Endothelial cell of umbilical vein (primary cell): ENCODE results near the gene CROCC2. TPM values are rescaled to one million over a fixed set of nuclear protein-coding genes. Genes with fewer than 3 reads are reported as not detected.

ENCODE experiments used
- BruUV-seq: library from RNA; stranded (reverse); fragments of 400-500 nt; replicated peaks from 2 replicates; lab custom pipeline; 2021; lab: Mats Ljungman, UMichigan
- CTCF ChIA-PET: fragments of 300-600, 350-600 bp; sonication (Branson Sonifier 250); formaldehyde crosslinking; loops from one replicate; lab custom pipeline; 2021; ENCODE audit warnings: antibody characterized with exemption, inconsistent platforms; lab: Charles Lee
- POLR2A ChIA-PET: fragments of 300-600, 350-600 bp; sonication (Branson Sonifier 250); formaldehyde crosslinking; loops from one replicate; lab custom pipeline; 2021; ENCODE audit warnings: antibody characterized with exemption, inconsistent platforms; lab: Charles Lee
- DNase-seq: peaks from one replicate; pipeline ENCODE4 v3.0.0-alpha.2; 2011; ENCODE audit warnings: low read depth, low spot score
- FAIRE-seq: peaks from 2 replicates; lab custom pipeline; 2011; peaks lifted over from hg19 to GRCh38; lab: Jason Lieb, UNC
- H2AFZ ChIP-seq: 2 replicates; pipeline ENCODE4 v1.6.0; 2012; ENCODE audit warnings: low read depth, low read length, control low read depth, inconsistent platforms
- H3K27ac ChIP-seq: 2 replicates; pipeline ENCODE4 v1.5.1; 2011; ENCODE audit warnings: low read depth, mild to moderate bottlenecking, control low read depth, low read length, moderate library complexity; ENCODE audit not compliant: insufficient read depth
- H3K27me3 ChIP-seq, 2 experiments: 2 replicates each; pipeline versions ENCODE4 v1.6.0 to v1.6.1; 2011; ENCODE audit warnings: low read length in 2 of 2, mixed read lengths in 1 of 2; ENCODE audit not compliant: control insufficient read depth in 2 of 2, insufficient read depth in 2 of 2
- H3K36me3 ChIP-seq, 2 experiments: 2 replicates in 1 of 2; 3 replicates in 1 of 2; pipeline ENCODE4 v1.5.1; 2011; ENCODE audit warnings: low read length in 2 of 2, mild to moderate bottlenecking in 1 of 2, moderate library complexity in 1 of 2; ENCODE audit not compliant: control insufficient read depth in 2 of 2, insufficient read depth in 2 of 2; ENCODE audit errors: extremely low read depth in 1 of 2
- H3K4me1 ChIP-seq: 3 replicates; pipeline ENCODE4 v1.5.1; 2011; ENCODE audit warnings: mild to moderate bottlenecking, low read length; ENCODE audit not compliant: control insufficient read depth, insufficient read depth; ENCODE audit errors: extremely low read depth
- H3K4me2 ChIP-seq: 2 replicates; pipeline ENCODE4 v1.6.1; 2011; ENCODE audit warnings: low read length, control low read depth, mixed read lengths; ENCODE audit not compliant: insufficient read depth
- H3K4me3 ChIP-seq, 3 experiments: fragments of 200-600 bp in 1 of 3; sonication (generic), shearing (Covaris generic) in 1 of 3; replicated peaks in 1 of 3; 2 replicates each; pipeline ENCODE4 v1.5.1; 2011 to 2016; ENCODE audit warnings: control low read depth in 3 of 3, low read length in 3 of 3, mild to moderate bottlenecking in 2 of 3, inconsistent platforms in 1 of 3, low read depth in 1 of 3, moderate library complexity in 1 of 3; ENCODE audit not compliant: insufficient read depth in 1 of 3
- H3K79me2 ChIP-seq: 2 replicates; pipeline ENCODE4 v1.6.0; 2012; ENCODE audit warnings: low read length, inconsistent platforms; ENCODE audit not compliant: control insufficient read depth, insufficient read depth
- H3K9ac ChIP-seq: replicated peaks from 2 replicates; pipeline ENCODE3; 2011; ENCODE audit warnings: low read length, control low read depth; ENCODE audit not compliant: insufficient read depth; ENCODE audit errors: extremely low read depth
- H3K9me1 ChIP-seq: replicated peaks from 3 replicates; pipeline ENCODE4 v1.6.0; 2011; ENCODE audit warnings: mild to moderate bottlenecking, low read length; ENCODE audit not compliant: control insufficient read depth, insufficient read depth; ENCODE audit errors: extremely low read depth
- H3K9me3 ChIP-seq: replicated peaks from 2 replicates; pipeline ENCODE4 v1.5.1; 2012; ENCODE audit warnings: low read length, inconsistent platforms; ENCODE audit not compliant: control insufficient read depth, insufficient read depth
- H4K20me1 ChIP-seq: replicated peaks from 2 replicates; pipeline ENCODE3; 2011; ENCODE audit warnings: mild to moderate bottlenecking, low read length; ENCODE audit not compliant: control insufficient read depth, insufficient read depth; ENCODE audit errors: extremely low read depth
- CTCF ChIP-seq, 2 donors: IDR thresholded peaks; 1 replicate in 1 of 2; 2 replicates in 1 of 2; pipeline ENCODE4 v1.5.1; 2011; ENCODE audit warnings: low read length in 2 of 2, mild to moderate bottlenecking in 2 of 2, moderate library complexity in 2 of 2, control low read depth in 1 of 2, inconsistent platforms in 1 of 2, low read depth in 1 of 2; ENCODE audit not compliant: insufficient read depth in 1 of 2; ENCODE audit errors: extremely low read depth in 1 of 2
- EZH2 ChIP-seq: IDR thresholded peaks from 2 replicates; pipeline ENCODE4 v1.6.1; 2012; ENCODE audit warnings: borderline replicate concordance, low read depth, mild to moderate bottlenecking, moderate library complexity, low read length, inconsistent platforms; ENCODE audit not compliant: severe bottlenecking
- FOS ChIP-seq: IDR thresholded peaks from 2 replicates; pipeline ENCODE4 v1.6.1; 2011; ENCODE audit warnings: mild to moderate bottlenecking, low read length, moderate library complexity, borderline replicate concordance; ENCODE audit not compliant: insufficient read depth
- GATA2 ChIP-seq: IDR thresholded peaks from 2 replicates; pipeline ENCODE4 v1.7.0; 2011; ENCODE audit warnings: low read depth, mild to moderate bottlenecking, moderate library complexity, mixed read lengths, low read length; ENCODE audit not compliant: insufficient read length, insufficient read depth
- JUN ChIP-seq: IDR thresholded peaks from 2 replicates; pipeline ENCODE4 v1.6.1; 2011; ENCODE audit warnings: borderline replicate concordance, low read depth; ENCODE audit not compliant: insufficient read length, insufficient read depth
- MAX ChIP-seq: IDR thresholded peaks from 2 replicates; pipeline ENCODE4 v1.6.1; 2011; ENCODE audit not compliant: insufficient read depth, insufficient read length
- MYC ChIP-seq: IDR thresholded peaks from one replicate; pipeline ENCODE4 v1.6.1; 2011; ENCODE audit warnings: mild to moderate bottlenecking, low read depth, low read length
- POLR2A ChIP-seq: IDR thresholded peaks from 2 replicates; pipeline ENCODE4 v1.6.1; 2012; ENCODE audit warnings: low read depth, mild to moderate bottlenecking, control low read depth, low read length
- POLR2AphosphoS5 ChIP-seq: IDR thresholded peaks from 2 replicates; pipeline ENCODE4 v1.6.1; 2012; ENCODE audit warnings: low read depth, mild to moderate bottlenecking, control low read depth, low read length, moderate library complexity; ENCODE audit not compliant: insufficient read depth
- dilution Hi-C: fragments of 300-500 bp; cut with MboI; formaldehyde crosslinking; loops from one replicate; pipeline ENCODE4 v1.15.0; 2019; ENCODE audit warnings: low sequenced_read_pairs; ENCODE audit not compliant: extremely low pct_ligation_motif_present
- intact Hi-C: fragments of 100-400 bp; cut with micrococcal nuclease; formaldehyde crosslinking; loops from one replicate; pipeline ENCODE4 v1.10.0; 2022
- polyA plus RNA-seq, 4 experiments: library from polyadenylated mRNA; depleted of rRNA in 3 of 4; stranded (reverse) in 3 of 4; unstranded in 1 of 4; fragments of >200 nt; gene quantifications; 2 replicates each; pipeline versions ENCODE4 v1.2.1 to v1.2.3, GENCODE V29; 2011 to 2012; ENCODE audit warnings: missing spikeins in 1 of 4
- total RNA-seq: library from RNA; stranded (reverse); gene quantifications from 2 replicates; pipeline ENCODE4 v1.2.3, GENCODE V29; 2021

The CROCC2 gene
- total and polyA plus RNA-seq, 2 donors (not counting 3 experiments of a cell fraction or from before 2014, with no cell fraction given): not detected

- no peak overlapping the region for H2AFZ ChIP-seq
- intact Hi-C loops (no loop called here), dilution Hi-C loops (no loop called here)
- ChIA-PET CTCF (interaction anchor here (1.5 to 3.6 kb wide), 2 partner anchors 10 to 63 kb away, joined by 4 to 18 read pairs; no protein-coding TSS in a partner anchor), POLR2A (no interaction called here)
- no peak overlapping the region for H3K9ac ChIP-seq
- peaks cover 8% of the 10 kb centered on the region for H3K4me1 ChIP-seq
- no peak for TF ChIP-seq EZH2
- TF ChIP-seq GATA2: no peak
- TF ChIP-seq FOS: no peak
- no peak for TF ChIP-seq POLR2A
- no peak for TF ChIP-seq JUN
- TF ChIP-seq CTCF (IDR thresholded peaks at IDR 0.05; ENCODE audit: extremely low read depth in 1 of 2, insufficient read depth in 1 of 2, low read depth in 1 of 2, low read length in 2 of 2): no peak
- no peak for TF ChIP-seq MYC
- TF ChIP-seq POLR2AphosphoS5: no peak
- TF ChIP-seq MAX: no peak
- no TSS peak for BruUV-seq
- no peak overlapping the region for H3K4me3 ChIP-seq
- H3K27ac ChIP-seq: no peak overlapping the region
- no peak for FAIRE-seq
- H3K36me3 ChIP-seq: no peaks in the 10 kb centered on the region
- no peaks in the 10 kb centered on the region for H3K27me3 ChIP-seq
- H3K4me2 ChIP-seq: no peak overlapping the region
- no peaks in the 10 kb centered on the region for H4K20me1 ChIP-seq
- H3K79me2 ChIP-seq: no peaks in the 10 kb centered on the region
- DNase-seq: no peak
- H3K9me1 ChIP-seq: no peaks in the 10 kb centered on the region
- no peaks in the 10 kb centered on the region for H3K9me3 ChIP-seq
Measured at GRCh38 chr2:240903191-240904060, 2.7 kb upstream of the CROCC2 start.
